Left ventricle myocardium inferior (tissue), 1 donor: ENCODE results near the gene TMEM25. TPM values are rescaled to one million over a fixed set of nuclear protein-coding genes. Genes with fewer than 3 reads are reported as not detected.
A peak's percentile ranks its signal among the peaks of the same experiment; 100 is the strongest.

ENCODE experiments used
- DNase-seq: peaks from one replicate; pipeline ENCODE4 v3.0.0-alpha.2; 2020
- H3K27ac ChIP-seq: fragments of 200-600 bp; replicated peaks from 2 replicates; pipeline ENCODE4 v1.8.0; 2021
- H3K27me3 ChIP-seq: fragments of 200-600 bp; 2 replicates; pipeline ENCODE4 v1.8.0; 2021; ENCODE audit warnings: low read depth
- H3K36me3 ChIP-seq: fragments of 200-600 bp; 2 replicates; pipeline ENCODE4 v1.8.0; 2021
- H3K4me1 ChIP-seq: fragments of 200-600 bp; 2 replicates; pipeline ENCODE4 v1.8.0; 2021
- H3K4me3 ChIP-seq: fragments of 200-600 bp; 2 replicates; pipeline ENCODE4 v1.8.0; 2021; ENCODE audit warnings: mild to moderate bottlenecking, moderate library complexity
- H3K9me3 ChIP-seq: fragments of 200-600 bp; replicated peaks from 2 replicates; pipeline ENCODE4 v1.8.0; 2021
- CTCF ChIP-seq: fragments of 200-600 bp; IDR thresholded peaks from 2 replicates; pipeline ENCODE4 v1.8.0; 2021; ENCODE audit warnings: antibody characterized with exemption, mild to moderate bottlenecking, borderline replicate concordance
- intact Hi-C: fragments of 100-400 bp; cut with micrococcal nuclease; formaldehyde crosslinking; loops from one replicate; pipeline ENCODE4 v1.11.0; 2022
- total RNA-seq: library from RNA; stranded (reverse); fragmentation: NEBNext Ultra II Directional; extraction: Animal tissue kit (Norgen Biotek cat#: 25700); gene quantifications from one replicate; pipeline ENCODE4 v1.2.1, GENCODE V29; 2021
- donor health status: DM: no; HTN: yes; CAD: no; lungs with severe emphysema.

Gene TMEM25
- total RNA-seq, 1 donor from 2014 or later: 7.8 TPM

- Histone ChIP-seq H3K27me3 (no peaks in the 10 kb centered on the region), H3K27ac (no peak overlapping the region), H3K4me3 (no peak overlapping the region), H3K36me3 (peaks cover 78% of the 10 kb centered on the region), H3K4me1 (peaks cover 7% of the 10 kb centered on the region), H3K9me3 (no peaks in the 10 kb centered on the region)
- DNase-seq: no peak
- intact Hi-C loops: no loop called here
- TF ChIP-seq CTCF: no peak
These were observed 9.1 kb upstream of the TMEM25 start for GRCh38 chr11:118521892-118522311.

- peak; percentile 44 for TF ChIP-seq CTCF
- H3K36me3 ChIP-seq: peaks cover 71% of the 10 kb centered on the region
These were observed 8.4 kb upstream of the TMEM25 start for GRCh38 chr11:118522571-118523072.

GRCh38 chr11:118524356-118524755, 6.6 kb upstream of the TMEM25 start:
- Histone ChIP-seq H3K36me3 (peaks cover 59% of the 10 kb centered on the region), H3K27ac (peak overlapping the region; percentile 10), H3K4me3 (no peak overlapping the region), H3K9me3 (no peaks in the 10 kb centered on the region), H3K27me3 (no peaks in the 10 kb centered on the region), H3K4me1 (peaks cover 10% of the 10 kb centered on the region)
- TF ChIP-seq CTCF: no peak
- intact Hi-C loops: no loop called here
- no peak for DNase-seq

More at GRCh38 chr11:118522571-118523072, 8.4 kb upstream of the TMEM25 start:
- no peak overlapping the region for H3K4me3 ChIP-seq
- peaks cover 7% of the 10 kb centered on the region for H3K4me1 ChIP-seq
- H3K27me3 ChIP-seq: no peaks in the 10 kb centered on the region
- H3K9me3 ChIP-seq: no peaks in the 10 kb centered on the region
- no peak for DNase-seq
- peak overlapping the region; percentile 20 for H3K27ac ChIP-seq
- intact Hi-C loops: no loop called here

GRCh38 chr11:118524757-118525470, 6.1 kb upstream of the TMEM25 start:
- TF ChIP-seq CTCF: no peak
- peaks cover 53% of the 10 kb centered on the region for H3K36me3 ChIP-seq
- H3K9me3 ChIP-seq: no peaks in the 10 kb centered on the region
- H3K4me1 ChIP-seq: peaks cover 16% of the 10 kb centered on the region
- peak overlapping the region; percentile 10 for H3K27ac ChIP-seq
- H3K4me3 ChIP-seq: no peak overlapping the region
- intact Hi-C loops: no loop called here
- no peak for DNase-seq
- H3K27me3 ChIP-seq: no peaks in the 10 kb centered on the region

GRCh38 chr11:118526688-118527087, 4.3 kb upstream of the TMEM25 start:
- no peak for TF ChIP-seq CTCF
- Histone ChIP-seq H3K27ac (no peak overlapping the region), H3K9me3 (no peaks in the 10 kb centered on the region), H3K4me3 (no peak overlapping the region), H3K36me3 (peaks cover 35% of the 10 kb centered on the region), H3K4me1 (peaks cover 33% of the 10 kb centered on the region), H3K27me3 (no peaks in the 10 kb centered on the region)
- DNase-seq: no peak
- intact Hi-C loops: no loop called here
